Right lobe of liver (tissue), 4 donors: Measurements from ENCODE around the gene FILIP1.

Experiments used
- CTCF ChIP-seq, 4 donors: fragments of 200-600 bp in 3 of 4; fragments of 450-650 bp in 1 of 4; IDR thresholded peaks; one replicate each; pipeline versions ENCODE4 v1.5.1 to v1.8.0; 2016 to 2022; ENCODE audit warnings: antibody characterized with exemption in 4 of 4, mild to moderate bottlenecking in 2 of 4
- POLR2A ChIP-seq: fragments of 450-650 bp; IDR thresholded peaks from one replicate; pipeline ENCODE4 v1.6.1; 2017; ENCODE audit warnings: antibody characterized with exemption, mild to moderate bottlenecking
- donor health status: DM: no; HTN: no; CAD: no.
- donor health status: DM: no; HTN: no; CAD: no.
- donor health status: DM: no; HTN: yes; CAD: no.

DNA sequence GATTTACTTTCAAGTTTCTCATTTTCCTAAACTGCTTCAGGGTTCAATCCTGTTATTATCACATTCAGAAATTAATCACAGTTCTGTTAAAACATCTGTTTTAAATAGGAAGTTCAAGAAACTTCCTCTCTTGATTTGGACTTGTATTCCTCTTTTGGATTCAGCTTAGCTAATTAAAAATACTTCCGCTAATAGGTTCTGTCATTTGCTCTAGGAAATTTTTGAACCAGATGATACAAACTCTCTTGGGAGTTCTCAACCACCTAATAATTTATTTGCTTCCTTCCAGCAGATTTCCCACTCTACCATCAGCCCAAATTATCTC is 193.1 kb downstream of the FILIP1 start:
- TF ChIP-seq CTCF (IDR thresholded peaks at IDR 0.05) (no peak), POLR2A (no peak)
